GM23248 (cell line): ENCODE measurements around the gene GNAQ. TPM values are rescaled to one million over a fixed set of nuclear protein-coding genes. Genes with fewer than 3 reads are reported as not detected.

Experiments used
- DNase-seq: peaks from one replicate; pipeline ENCODE4 v3.0.0-alpha.2; 2015
- H2AFZ ChIP-seq: fragments of 200-600 bp; sonication (generic); 2 replicates; pipeline ENCODE4 v1.6.1; 2016; ENCODE audit warnings: antibody characterized with exemption
- H3F3A ChIP-seq: fragments of 200-600 bp; sonication (generic); 2 replicates; pipeline ENCODE4 v1.6.1; 2016; ENCODE audit warnings: mild to moderate bottlenecking, antibody characterized with exemption, mixed run types; ENCODE audit not compliant: insufficient read depth
- H3K27ac ChIP-seq: fragments of 200-600 bp; sonication (generic); 2 replicates; pipeline ENCODE4 v1.5.1; 2016; ENCODE audit warnings: mild to moderate bottlenecking
- H3K27me3 ChIP-seq: fragments of 200-600 bp; sonication (generic); replicated peaks from 2 replicates; pipeline ENCODE4 v1.6.1; 2016; ENCODE audit warnings: mild to moderate bottlenecking; ENCODE audit not compliant: insufficient read depth
- H3K36me3 ChIP-seq: fragments of 200-600 bp; sonication (generic); 2 replicates; pipeline ENCODE4 v1.6.1; 2016; ENCODE audit warnings: low read depth, mild to moderate bottlenecking
- H3K4me1 ChIP-seq: fragments of 200-600 bp; sonication (generic); 2 replicates; pipeline ENCODE4 v1.6.1; 2016; ENCODE audit warnings: mild to moderate bottlenecking; ENCODE audit not compliant: insufficient read depth
- H3K4me2 ChIP-seq: fragments of 200-600 bp; sonication (generic); one replicate; pipeline ENCODE4 v1.6.1; 2016; ENCODE audit warnings: mild to moderate bottlenecking; ENCODE audit not compliant: unreplicated experiment
- H3K4me3 ChIP-seq: fragments of 200-600 bp; sonication (generic); 2 replicates; pipeline ENCODE4 v1.5.1; 2016; ENCODE audit warnings: mild to moderate bottlenecking
- H3K79me2 ChIP-seq: fragments of 200-600 bp; sonication (generic); 2 replicates; pipeline ENCODE4 v1.6.1; 2016; ENCODE audit warnings: mild to moderate bottlenecking; ENCODE audit not compliant: insufficient read depth
- H3K9ac ChIP-seq: fragments of 200-600 bp; sonication (generic); 2 replicates; pipeline ENCODE4 v1.6.1; 2016; ENCODE audit warnings: mild to moderate bottlenecking
- H3K9me2 ChIP-seq: fragments of 200-600 bp; sonication (generic); 2 replicates; pipeline ENCODE4 v1.6.1; 2016; ENCODE audit warnings: mixed run types, mild to moderate bottlenecking, moderate library complexity; ENCODE audit not compliant: insufficient read depth
- H3K9me3 ChIP-seq: fragments of 200-600 bp; sonication (generic); one replicate; pipeline ENCODE4 v1.6.1; 2017; ENCODE audit warnings: low read depth
- H4K20me1 ChIP-seq: fragments of 200-600 bp; sonication (generic); 2 replicates; pipeline ENCODE4 v1.6.0; 2016; ENCODE audit not compliant: insufficient read depth
- EZH2 ChIP-seq: fragments of 200-600 bp; sonication (generic); IDR thresholded peaks from 2 replicates; pipeline ENCODE4 v1.6.1; 2018; ENCODE audit warnings: antibody characterized with exemption, mild to moderate bottlenecking; ENCODE audit not compliant: insufficient read depth, poor library complexity, severe bottlenecking
- EZH2phosphoT487 ChIP-seq: fragments of 200-600 bp; sonication (generic); IDR thresholded peaks from 2 replicates; pipeline ENCODE4 v1.6.1; 2018; ENCODE audit warnings: antibody characterized with exemption, moderate library complexity, mild to moderate bottlenecking, low read depth; ENCODE audit not compliant: insufficient read depth
- WGBS, 2 experiments: methylation state at CpG; one replicate each; pipeline ENCODE4 v1.1.6; 2015 to 2017; ENCODE audit warnings: low lambda C conversion rate in 2 of 2, low coverage in 1 of 2; ENCODE audit errors: missing lambda C conversion rate in 2 of 2; 5-methylcytosine and 5-hydroxymethylcytosine counted together
- in situ Hi-C: fragments of 300-500 bp; cut with MboI; formaldehyde crosslinking; loops from 2 replicates; pipeline ENCODE4 v1.15.0; 2020
- polyA plus RNA-seq: library from polyadenylated mRNA; unstranded; fragments of >200 nt; fragmentation: Nextera tagmentation; extraction: Ambion mirVana; gene quantifications from 2 replicates; pipeline ENCODE4 v1.2.1, GENCODE V29; 2016
- total RNA-seq: library from RNA; depleted of rRNA; stranded (reverse); fragments of >200 nt; shearing (Covaris generic); gene quantifications from 2 replicates; pipeline ENCODE4 v1.2.3, GENCODE V29; 2014

The GNAQ gene
- total and polyA plus RNA-seq, 2 experiments from 2014 or later: 11.5 to 32.7 TPM

GRCh38 chr9:78005231-78006002 is 26.2 kb downstream of the GNAQ start:
- in situ Hi-C loops: no loop called here
- Histone ChIP-seq H3K4me3 (no peak overlapping the region), H3K27ac (no peak overlapping the region), H3K9me2 (no peaks in the 10 kb centered on the region), H3K9me3 (no peaks in the 10 kb centered on the region), H4K20me1 (0 out of 2 replicates have a peak, but pooled peaks cover under 1% of the 10 kb centered on the region), H3K4me2 (no peak overlapping the region), H3K4me1 (peaks cover 16% of the 10 kb centered on the region), H3K9ac (no peak overlapping the region), H3K79me2 (peaks cover 100% of the 10 kb centered on the region), H3F3A (peaks cover 19% of the 10 kb centered on the region; the same call in 1 of the 2 replicates), H3K27me3 (no peaks in the 10 kb centered on the region), H2AFZ (no peak overlapping the region), H3K36me3 (no peaks in the 10 kb centered on the region)
- 92% methylated on average over 9 of the region's 9 CpGs for WGBS, 2 experiments
- TF ChIP-seq EZH2: no peak
- TF ChIP-seq EZH2phosphoT487: no peak
- DNase-seq: no peak

GRCh38 chr9:78004478-78005229 is 27.0 kb downstream of the GNAQ start:
- H4K20me1 ChIP-seq: no peaks in the 10 kb centered on the region
- H3K9me2 ChIP-seq: no peaks in the 10 kb centered on the region
- no peak overlapping the region for H3K27ac ChIP-seq
- no peaks in the 10 kb centered on the region for H3K36me3 ChIP-seq
- no peak overlapping the region for H3K4me2 ChIP-seq
- TF ChIP-seq EZH2: no peak
- no peak for TF ChIP-seq EZH2phosphoT487
- no peak overlapping the region for H2AFZ ChIP-seq
- H3K79me2 ChIP-seq: peaks cover 100% of the 10 kb centered on the region
- WGBS, 2 experiments: 81 to 83% methylated on average over 6 of the region's 6 CpGs
- H3K4me3 ChIP-seq: no peak overlapping the region
- H3F3A ChIP-seq: peaks cover 21% of the 10 kb centered on the region; the same call in 1 of the 2 replicates
- no peaks in the 10 kb centered on the region for H3K9me3 ChIP-seq
- H3K4me1 ChIP-seq: peaks cover 18% of the 10 kb centered on the region
- H3K9ac ChIP-seq: no peak overlapping the region
- DNase-seq: peak; percentile 33
- no peaks in the 10 kb centered on the region for H3K27me3 ChIP-seq
- in situ Hi-C loops: no loop called here

- Histone ChIP-seq H3K9ac (no peak overlapping the region), H3K27me3 (no peaks in the 10 kb centered on the region), H2AFZ (no peak overlapping the region), H3K4me1 (peaks cover 27% of the 10 kb centered on the region), H3K36me3 (no peaks in the 10 kb centered on the region), H4K20me1 (no peaks in the 10 kb centered on the region), H3K4me3 (no peak overlapping the region), H3K9me3 (no peaks in the 10 kb centered on the region), H3K4me2 (no peak overlapping the region), H3F3A (peaks cover 24% of the 10 kb centered on the region; the same call in 1 of the 2 replicates), H3K9me2 (no peaks in the 10 kb centered on the region), H3K79me2 (peaks cover 100% of the 10 kb centered on the region), H3K27ac (no peak overlapping the region)
- WGBS, 2 experiments: 81 to 92% methylated on average over 4 of the region's 4 CpGs
- no peak for DNase-seq
- no peak for TF ChIP-seq EZH2
- in situ Hi-C loops: no loop called here
Observed at GRCh38 chr9:78003730-78004129, 27.9 kb downstream of the GNAQ start.

GRCh38 chr9:78001946-78002731 is 29.5 kb downstream of the GNAQ start:
- Histone ChIP-seq H3K79me2 (peaks cover 100% of the 10 kb centered on the region), H3K9me3 (no peaks in the 10 kb centered on the region), H3K9ac (0 out of 2 replicates have a peak overlapping the region, but pooled peaks have one; percentile 8), H3K9me2 (no peaks in the 10 kb centered on the region), H3F3A (peaks cover 24% of the 10 kb centered on the region; the same call in 1 of the 2 replicates), H3K27me3 (no peaks in the 10 kb centered on the region), H3K27ac (peak overlapping the region; percentile 42), H3K4me3 (peak overlapping the region; percentile 0; the same call in 1 of the 2 replicates), H3K4me1 (peaks cover 31% of the 10 kb centered on the region), H3K36me3 (no peaks in the 10 kb centered on the region), H4K20me1 (no peaks in the 10 kb centered on the region), H2AFZ (no peak overlapping the region), H3K4me2 (peak overlapping the region; percentile 26)
- WGBS, 2 experiments: 96 to 98% methylated on average over 4 of the region's 4 CpGs
- in situ Hi-C loops: no loop called here
- DNase-seq: peak; percentile 49
- TF ChIP-seq EZH2: no peak
- no peak for TF ChIP-seq EZH2phosphoT487
